ENCODE measurements around the gene HGD. TPM values are rescaled to one million over a fixed set of nuclear protein-coding genes. Genes with fewer than 3 reads are reported as not detected.

Gene HGD
- total and polyA plus RNA-seq, 2 donors from 2014 or later = 72.0 to 251 TPM

DNA sequence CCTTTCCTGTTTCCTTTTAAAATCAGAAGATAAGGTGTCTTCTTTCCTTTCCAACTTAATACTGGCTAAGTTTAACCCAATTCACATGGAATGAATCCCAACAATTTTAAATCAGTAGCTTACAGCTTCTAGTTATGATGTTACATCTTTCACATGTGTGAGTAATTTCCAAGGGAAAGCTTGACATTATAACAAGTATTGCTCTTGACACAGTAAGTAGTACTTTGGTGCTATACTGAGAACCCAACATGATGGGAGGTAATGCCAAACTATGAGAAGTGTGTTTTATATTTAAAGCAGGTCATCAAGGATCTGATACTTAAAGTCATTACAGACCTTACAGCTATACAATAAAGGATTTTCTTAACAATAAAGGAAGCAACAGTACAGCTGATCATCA lies 31.2 kb upstream of the HGD start:
- DNase-seq (no peak), FAIRE-seq (no peak)
- H3K4me1 ChIP-seq (ENCODE audit: control insufficient read depth in 2 of 3, insufficient read depth in 2 of 3, low read depth in 1 of 3, low read length in 3 of 3) = no peaks in the 10 kb centered on the region
- H3K9ac ChIP-seq (ENCODE audit: low read length in 3 of 3) = no peak overlapping the region
- no peak overlapping the region for H3K4me3 ChIP-seq (ENCODE audit: low read length in 3 of 3)
- no peak overlapping the region for H3K27ac ChIP-seq (ENCODE audit: low read depth in 2 of 2, low read length in 2 of 2)
- no peaks in the 10 kb centered on the region for H3K27me3 ChIP-seq (ENCODE audit: control insufficient read depth, insufficient read depth, low read length)
- no peaks in the 10 kb centered on the region for H3K36me3 ChIP-seq (ENCODE audit: control insufficient read depth in 2 of 3, insufficient read depth in 3 of 3, low read length in 3 of 3)
- TF ChIP-seq, protein P1, sequence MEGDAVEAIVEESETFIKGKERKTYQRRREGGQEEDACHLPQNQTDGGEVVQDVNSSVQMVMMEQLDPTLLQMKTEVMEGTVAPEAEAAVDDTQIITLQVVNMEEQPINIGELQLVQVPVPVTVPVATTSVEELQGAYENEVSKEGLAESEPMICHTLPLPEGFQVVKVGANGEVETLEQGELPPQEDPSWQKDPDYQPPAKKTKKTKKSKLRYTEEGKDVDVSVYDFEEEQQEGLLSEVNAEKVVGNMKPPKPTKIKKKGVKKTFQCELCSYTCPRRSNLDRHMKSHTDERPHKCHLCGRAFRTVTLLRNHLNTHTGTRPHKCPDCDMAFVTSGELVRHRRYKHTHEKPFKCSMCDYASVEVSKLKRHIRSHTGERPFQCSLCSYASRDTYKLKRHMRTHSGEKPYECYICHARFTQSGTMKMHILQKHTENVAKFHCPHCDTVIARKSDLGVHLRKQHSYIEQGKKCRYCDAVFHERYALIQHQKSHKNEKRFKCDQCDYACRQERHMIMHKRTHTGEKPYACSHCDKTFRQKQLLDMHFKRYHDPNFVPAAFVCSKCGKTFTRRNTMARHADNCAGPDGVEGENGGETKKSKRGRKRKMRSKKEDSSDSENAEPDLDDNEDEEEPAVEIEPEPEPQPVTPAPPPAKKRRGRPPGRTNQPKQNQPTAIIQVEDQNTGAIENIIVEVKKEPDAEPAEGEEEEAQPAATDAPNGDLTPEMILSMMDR (IDR thresholded peaks at IDR 0.05; ENCODE audit: borderline replicate concordance, extremely low read depth, insufficient read depth) = no peak
- intact Hi-C loops (cut with DNase I) = no loop called here
- no peaks in the 10 kb centered on the region for H3K9me3 ChIP-seq (ENCODE audit: control insufficient read depth in 2 of 3, insufficient read depth in 1 of 3, low read length in 3 of 3)

DNA sequence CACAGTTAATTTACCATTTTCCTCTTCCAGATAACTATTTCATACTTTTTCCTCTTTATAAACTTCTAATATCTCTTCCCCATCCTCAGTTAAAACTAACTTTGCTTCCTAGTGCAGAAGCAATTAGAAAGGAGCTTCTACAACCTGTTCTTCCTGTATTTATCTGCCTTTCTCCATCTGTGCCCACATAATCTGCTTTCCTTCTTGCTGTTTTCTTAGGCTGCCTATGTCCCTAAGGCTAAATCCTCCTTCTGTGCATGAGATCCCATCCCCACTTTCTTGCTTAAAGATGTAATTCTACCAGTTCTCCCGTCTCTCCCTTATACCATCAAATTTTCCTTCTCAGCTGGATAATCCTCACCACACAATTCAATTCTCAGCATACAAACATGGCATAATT lies 28.3 kb upstream of the HGD start:
- DNase-seq = no peak
- Histone ChIP-seq H3K27me3 (ENCODE audit: control insufficient read depth, insufficient read depth, low read length) (no peaks in the 10 kb centered on the region), H3K9me3 (ENCODE audit: control insufficient read depth in 2 of 3, insufficient read depth in 1 of 3, low read length in 3 of 3) (no peaks in the 10 kb centered on the region), H3K27ac (ENCODE audit: low read depth in 2 of 2, low read length in 2 of 2) (no peak overlapping the region), H3K36me3 (ENCODE audit: control insufficient read depth in 2 of 3, insufficient read depth in 3 of 3, low read length in 3 of 3) (no peaks in the 10 kb centered on the region), H3K9ac (ENCODE audit: low read length in 3 of 3) (no peak overlapping the region), H3K4me3 (ENCODE audit: low read length in 3 of 3) (no peak overlapping the region), H3K4me1 (ENCODE audit: control insufficient read depth in 2 of 3, insufficient read depth in 2 of 3, low read depth in 1 of 3, low read length in 3 of 3) (no peaks in the 10 kb centered on the region)
- no peak for FAIRE-seq
- TF ChIP-seq, protein P1 (IDR thresholded peaks at IDR 0.05; ENCODE audit: borderline replicate concordance, extremely low read depth, insufficient read depth) = no peak
- intact Hi-C loops (cut with DNase I) = no loop called here

DNA sequence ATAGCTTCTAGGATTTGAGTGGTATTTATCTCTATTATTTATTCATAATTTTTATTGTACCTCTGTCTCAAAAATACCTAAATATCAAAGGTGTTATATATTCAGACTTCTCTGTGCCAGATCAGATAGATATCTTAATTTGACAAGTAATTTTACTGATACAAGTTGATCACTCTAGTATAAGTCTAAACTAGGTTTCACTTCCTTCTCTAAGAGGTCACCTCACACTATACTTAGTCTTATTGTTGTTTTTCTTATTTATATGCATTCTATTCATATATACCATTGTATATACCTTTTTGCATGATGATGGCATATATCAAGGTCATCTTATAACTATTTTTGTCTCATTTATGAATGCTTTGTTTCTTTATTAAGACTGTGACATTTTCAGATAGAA lies 26.4 kb upstream of the HGD start:
- FAIRE-seq = no peak
- TF ChIP-seq, protein P1 (IDR thresholded peaks at IDR 0.05; ENCODE audit: borderline replicate concordance, extremely low read depth, insufficient read depth) = no peak

GRCh38 chr3:120706950-120707349 lies 24.9 kb upstream of the HGD start:
- Histone ChIP-seq H3K9me3 (ENCODE audit: control insufficient read depth in 2 of 3, insufficient read depth in 1 of 3, low read length in 3 of 3) (no peaks in the 10 kb centered on the region), H3K9ac (ENCODE audit: low read length in 3 of 3) (no peak overlapping the region), H3K4me1 (ENCODE audit: control insufficient read depth in 2 of 3, insufficient read depth in 2 of 3, low read depth in 1 of 3, low read length in 3 of 3) (no peaks in the 10 kb centered on the region), H3K27ac (ENCODE audit: low read depth in 2 of 2, low read length in 2 of 2) (no peak overlapping the region), H3K27me3 (ENCODE audit: control insufficient read depth, insufficient read depth, low read length) (no peaks in the 10 kb centered on the region), H3K36me3 (ENCODE audit: control insufficient read depth in 2 of 3, insufficient read depth in 3 of 3, low read length in 3 of 3) (peaks cover 0 to 5% (median 2%) of the 10 kb centered on the region in 3 donors), H3K4me3 (ENCODE audit: low read length in 3 of 3) (no peak overlapping the region)
- FAIRE-seq = no peak
- TF ChIP-seq, protein P1 (IDR thresholded peaks at IDR 0.05; ENCODE audit: borderline replicate concordance, extremely low read depth, insufficient read depth) = no peak
- no peak for DNase-seq
- intact Hi-C loops (cut with DNase I) = no loop called here

More for the DNA sequence above, 26.4 kb upstream of the HGD start:
- DNase-seq = no peak
- H3K36me3 ChIP-seq (ENCODE audit: control insufficient read depth in 2 of 3, insufficient read depth in 3 of 3, low read length in 3 of 3) = peaks cover 0 to 5% (median 0%) of the 10 kb centered on the region in 3 donors
- H3K4me1 ChIP-seq (ENCODE audit: control insufficient read depth in 2 of 3, insufficient read depth in 2 of 3, low read depth in 1 of 3, low read length in 3 of 3) = no peaks in the 10 kb centered on the region
- intact Hi-C loops (cut with DNase I) = no loop called here
- no peak overlapping the region for H3K9ac ChIP-seq (ENCODE audit: low read length in 3 of 3)
- no peak overlapping the region for H3K4me3 ChIP-seq (ENCODE audit: low read length in 3 of 3)
- H3K27me3 ChIP-seq (ENCODE audit: control insufficient read depth, insufficient read depth, low read length) = no peaks in the 10 kb centered on the region
- H3K9me3 ChIP-seq (ENCODE audit: control insufficient read depth in 2 of 3, insufficient read depth in 1 of 3, low read length in 3 of 3) = no peaks in the 10 kb centered on the region
- H3K27ac ChIP-seq (ENCODE audit: low read depth in 2 of 2, low read length in 2 of 2) = no peak overlapping the region
